ENCODE measurements around the gene TNKS1BP1.

DNA sequence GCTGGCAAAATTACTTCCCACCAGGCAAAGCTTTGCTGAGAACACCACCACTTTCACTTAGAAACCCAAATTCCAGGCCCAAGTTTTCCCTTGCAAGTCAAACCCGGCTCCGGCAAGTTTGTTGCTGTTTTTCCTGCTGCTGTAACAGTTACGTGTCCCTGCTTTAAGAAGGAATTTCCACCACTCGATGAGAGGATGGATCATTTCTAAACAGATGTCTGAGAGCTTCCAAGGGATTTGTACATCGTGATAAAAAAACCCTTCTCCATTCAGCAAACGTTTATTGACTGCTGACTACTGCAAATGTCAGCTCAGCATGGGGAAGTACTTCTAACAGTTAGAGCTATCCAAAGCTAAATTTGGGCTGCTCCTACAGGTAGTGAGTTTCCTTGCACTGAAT, 33.1 kb upstream of the TNKS1BP1 start:
- TF ChIP-seq ZFX (IDR thresholded peaks at IDR 0.05), result no peak
- TF ChIP-seq, protein P1, sequence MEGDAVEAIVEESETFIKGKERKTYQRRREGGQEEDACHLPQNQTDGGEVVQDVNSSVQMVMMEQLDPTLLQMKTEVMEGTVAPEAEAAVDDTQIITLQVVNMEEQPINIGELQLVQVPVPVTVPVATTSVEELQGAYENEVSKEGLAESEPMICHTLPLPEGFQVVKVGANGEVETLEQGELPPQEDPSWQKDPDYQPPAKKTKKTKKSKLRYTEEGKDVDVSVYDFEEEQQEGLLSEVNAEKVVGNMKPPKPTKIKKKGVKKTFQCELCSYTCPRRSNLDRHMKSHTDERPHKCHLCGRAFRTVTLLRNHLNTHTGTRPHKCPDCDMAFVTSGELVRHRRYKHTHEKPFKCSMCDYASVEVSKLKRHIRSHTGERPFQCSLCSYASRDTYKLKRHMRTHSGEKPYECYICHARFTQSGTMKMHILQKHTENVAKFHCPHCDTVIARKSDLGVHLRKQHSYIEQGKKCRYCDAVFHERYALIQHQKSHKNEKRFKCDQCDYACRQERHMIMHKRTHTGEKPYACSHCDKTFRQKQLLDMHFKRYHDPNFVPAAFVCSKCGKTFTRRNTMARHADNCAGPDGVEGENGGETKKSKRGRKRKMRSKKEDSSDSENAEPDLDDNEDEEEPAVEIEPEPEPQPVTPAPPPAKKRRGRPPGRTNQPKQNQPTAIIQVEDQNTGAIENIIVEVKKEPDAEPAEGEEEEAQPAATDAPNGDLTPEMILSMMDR (conservative IDR thresholded peaks at IDR 0.05), result no peak
